ENCODE results near the gene ADNP.

- TF ChIP-seq EZH2 (IDR thresholded peaks at IDR 0.05; ENCODE audit: low read depth, unreplicated experiment) (no peak), POLR2AphosphoS5 (IDR thresholded peaks at IDR 0.05; ENCODE audit: low read depth) (no peak), CTCF (conservative IDR thresholded peaks at IDR 0.05; ENCODE audit: low read depth in 2 of 2) (no peak), NANOG (IDR thresholded peaks at IDR 0.05; ENCODE audit: borderline replicate concordance) (no peak), CREB1 (CRISPR knock-in tag; IDR thresholded peaks at IDR 0.05; ENCODE audit: low read depth) (no peak), EZH2phosphoT487 (IDR thresholded peaks at IDR 0.05; ENCODE audit: unreplicated experiment) (no peak), ZNF114 (CRISPR knock-in tag; IDR thresholded peaks at IDR 0.05) (no peak), ZNF331 (CRISPR knock-in tag; IDR thresholded peaks at IDR 0.05; ENCODE audit: low read depth) (no peak)
- TF ChIP-seq, protein P1, sequence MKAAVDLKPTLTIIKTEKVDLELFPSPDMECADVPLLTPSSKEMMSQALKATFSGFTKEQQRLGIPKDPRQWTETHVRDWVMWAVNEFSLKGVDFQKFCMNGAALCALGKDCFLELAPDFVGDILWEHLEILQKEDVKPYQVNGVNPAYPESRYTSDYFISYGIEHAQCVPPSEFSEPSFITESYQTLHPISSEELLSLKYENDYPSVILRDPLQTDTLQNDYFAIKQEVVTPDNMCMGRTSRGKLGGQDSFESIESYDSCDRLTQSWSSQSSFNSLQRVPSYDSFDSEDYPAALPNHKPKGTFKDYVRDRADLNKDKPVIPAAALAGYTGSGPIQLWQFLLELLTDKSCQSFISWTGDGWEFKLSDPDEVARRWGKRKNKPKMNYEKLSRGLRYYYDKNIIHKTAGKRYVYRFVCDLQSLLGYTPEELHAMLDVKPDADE (IDR thresholded peaks at IDR 0.05): no peak
- TF ChIP-seq, protein P2, sequence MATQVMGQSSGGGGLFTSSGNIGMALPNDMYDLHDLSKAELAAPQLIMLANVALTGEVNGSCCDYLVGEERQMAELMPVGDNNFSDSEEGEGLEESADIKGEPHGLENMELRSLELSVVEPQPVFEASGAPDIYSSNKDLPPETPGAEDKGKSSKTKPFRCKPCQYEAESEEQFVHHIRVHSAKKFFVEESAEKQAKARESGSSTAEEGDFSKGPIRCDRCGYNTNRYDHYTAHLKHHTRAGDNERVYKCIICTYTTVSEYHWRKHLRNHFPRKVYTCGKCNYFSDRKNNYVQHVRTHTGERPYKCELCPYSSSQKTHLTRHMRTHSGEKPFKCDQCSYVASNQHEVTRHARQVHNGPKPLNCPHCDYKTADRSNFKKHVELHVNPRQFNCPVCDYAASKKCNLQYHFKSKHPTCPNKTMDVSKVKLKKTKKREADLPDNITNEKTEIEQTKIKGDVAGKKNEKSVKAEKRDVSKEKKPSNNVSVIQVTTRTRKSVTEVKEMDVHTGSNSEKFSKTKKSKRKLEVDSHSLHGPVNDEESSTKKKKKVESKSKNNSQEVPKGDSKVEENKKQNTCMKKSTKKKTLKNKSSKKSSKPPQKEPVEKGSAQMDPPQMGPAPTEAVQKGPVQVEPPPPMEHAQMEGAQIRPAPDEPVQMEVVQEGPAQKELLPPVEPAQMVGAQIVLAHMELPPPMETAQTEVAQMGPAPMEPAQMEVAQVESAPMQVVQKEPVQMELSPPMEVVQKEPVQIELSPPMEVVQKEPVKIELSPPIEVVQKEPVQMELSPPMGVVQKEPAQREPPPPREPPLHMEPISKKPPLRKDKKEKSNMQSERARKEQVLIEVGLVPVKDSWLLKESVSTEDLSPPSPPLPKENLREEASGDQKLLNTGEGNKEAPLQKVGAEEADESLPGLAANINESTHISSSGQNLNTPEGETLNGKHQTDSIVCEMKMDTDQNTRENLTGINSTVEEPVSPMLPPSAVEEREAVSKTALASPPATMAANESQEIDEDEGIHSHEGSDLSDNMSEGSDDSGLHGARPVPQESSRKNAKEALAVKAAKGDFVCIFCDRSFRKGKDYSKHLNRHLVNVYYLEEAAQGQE (IDR thresholded peaks at IDR 0.05; ENCODE audit: unreplicated experiment): no peak
Observed at GRCh38 chr20:50967586-50967985, 36.3 kb upstream of the ADNP start.
